ENCODE measurements around the gene ANKRD34A.

GRCh38 chr1:145958734-145959133, 5.6 kb downstream of the ANKRD34A start:
- TF ChIP-seq CTCF (IDR thresholded peaks at IDR 0.05; ENCODE audit: low read depth, low read length, missing input control) (no peak), YY1 (IDR thresholded peaks at IDR 0.05) (no peak), ATF3 (IDR thresholded peaks at IDR 0.05) (no peak), SP1 (IDR thresholded peaks at IDR 0.05) (no peak), RAD21 (IDR thresholded peaks at IDR 0.05) (no peak), JUND (IDR thresholded peaks at IDR 0.05) (no peak), MAX (IDR thresholded peaks at IDR 0.05) (no peak), REST (IDR thresholded peaks at IDR 0.05) (no peak), TAF1 (conservative IDR thresholded peaks at IDR 0.05) (no peak), HNF4G (IDR thresholded peaks at IDR 0.05) (no peak), RXRA (IDR thresholded peaks at IDR 0.05) (no peak), EGR1 (IDR thresholded peaks at IDR 0.05; ENCODE audit: low read depth in 2 of 2) (no peak), FOXA1 (IDR thresholded peaks at IDR 0.05) (no peak)

Measured in liver (tissue), 3 donors.